Mammary epithelial cell (primary cell): ENCODE data around the gene POLD3.

Experiments
- EZH2 ChIP-seq: IDR thresholded peaks from 2 replicates; pipeline ENCODE4 v1.6.1; 2012; ENCODE audit warnings: low read length, inconsistent platforms, borderline replicate concordance
- TF ChIP-seq, protein P1 (sequence below), 2 donors: IDR thresholded peaks in 1 of 2; conservative IDR thresholded peaks in 1 of 2; 2 replicates each; pipeline ENCODE4 v1.5.1; 2011 to 2012; ENCODE audit warnings: inconsistent platforms in 2 of 2, low read length in 2 of 2, mild to moderate bottlenecking in 2 of 2, control low read depth in 1 of 2, low read depth in 1 of 2; ENCODE audit not compliant: insufficient read depth in 1 of 2; ENCODE audit errors: extremely low read depth in 1 of 2

DNA sequence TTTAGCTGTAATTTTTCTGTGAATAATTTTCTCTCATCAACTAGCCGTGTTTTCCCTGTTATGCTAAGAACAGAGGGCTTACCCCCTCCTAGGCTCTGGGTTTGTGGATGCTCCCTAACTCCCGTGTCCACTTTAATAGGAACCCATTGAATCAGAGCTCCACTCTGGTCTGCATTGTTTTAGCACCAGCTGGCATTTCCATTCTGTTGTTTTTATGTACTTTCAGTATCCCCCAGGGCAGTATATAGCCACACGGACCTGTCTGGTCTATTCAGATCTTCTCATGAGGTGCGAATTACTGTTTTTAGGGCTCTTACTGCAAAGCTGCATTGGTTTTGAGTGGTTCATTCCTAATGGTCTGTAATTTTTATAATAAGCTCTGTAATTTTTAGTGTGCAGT lies 16.0 kb downstream of the POLD3 start:
- TF ChIP-seq, protein P1, sequence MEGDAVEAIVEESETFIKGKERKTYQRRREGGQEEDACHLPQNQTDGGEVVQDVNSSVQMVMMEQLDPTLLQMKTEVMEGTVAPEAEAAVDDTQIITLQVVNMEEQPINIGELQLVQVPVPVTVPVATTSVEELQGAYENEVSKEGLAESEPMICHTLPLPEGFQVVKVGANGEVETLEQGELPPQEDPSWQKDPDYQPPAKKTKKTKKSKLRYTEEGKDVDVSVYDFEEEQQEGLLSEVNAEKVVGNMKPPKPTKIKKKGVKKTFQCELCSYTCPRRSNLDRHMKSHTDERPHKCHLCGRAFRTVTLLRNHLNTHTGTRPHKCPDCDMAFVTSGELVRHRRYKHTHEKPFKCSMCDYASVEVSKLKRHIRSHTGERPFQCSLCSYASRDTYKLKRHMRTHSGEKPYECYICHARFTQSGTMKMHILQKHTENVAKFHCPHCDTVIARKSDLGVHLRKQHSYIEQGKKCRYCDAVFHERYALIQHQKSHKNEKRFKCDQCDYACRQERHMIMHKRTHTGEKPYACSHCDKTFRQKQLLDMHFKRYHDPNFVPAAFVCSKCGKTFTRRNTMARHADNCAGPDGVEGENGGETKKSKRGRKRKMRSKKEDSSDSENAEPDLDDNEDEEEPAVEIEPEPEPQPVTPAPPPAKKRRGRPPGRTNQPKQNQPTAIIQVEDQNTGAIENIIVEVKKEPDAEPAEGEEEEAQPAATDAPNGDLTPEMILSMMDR (conservative IDR thresholded peaks at IDR 0.05 in 1 of 2, IDR thresholded peaks at IDR 0.05 in 1 of 2; ENCODE audit: extremely low read depth in 1 of 2, insufficient read depth in 1 of 2, low read depth in 1 of 2, low read length in 2 of 2): no peak
- no peak for TF ChIP-seq EZH2
